NCI-H510A (cell line): Measurements from ENCODE around the gene NFYC.

Experiments used
- DNase-seq: peaks from one replicate; lab custom pipeline; 2025; lab: John Stamatoyannopoulos, UW

The NFYC gene

DNA sequence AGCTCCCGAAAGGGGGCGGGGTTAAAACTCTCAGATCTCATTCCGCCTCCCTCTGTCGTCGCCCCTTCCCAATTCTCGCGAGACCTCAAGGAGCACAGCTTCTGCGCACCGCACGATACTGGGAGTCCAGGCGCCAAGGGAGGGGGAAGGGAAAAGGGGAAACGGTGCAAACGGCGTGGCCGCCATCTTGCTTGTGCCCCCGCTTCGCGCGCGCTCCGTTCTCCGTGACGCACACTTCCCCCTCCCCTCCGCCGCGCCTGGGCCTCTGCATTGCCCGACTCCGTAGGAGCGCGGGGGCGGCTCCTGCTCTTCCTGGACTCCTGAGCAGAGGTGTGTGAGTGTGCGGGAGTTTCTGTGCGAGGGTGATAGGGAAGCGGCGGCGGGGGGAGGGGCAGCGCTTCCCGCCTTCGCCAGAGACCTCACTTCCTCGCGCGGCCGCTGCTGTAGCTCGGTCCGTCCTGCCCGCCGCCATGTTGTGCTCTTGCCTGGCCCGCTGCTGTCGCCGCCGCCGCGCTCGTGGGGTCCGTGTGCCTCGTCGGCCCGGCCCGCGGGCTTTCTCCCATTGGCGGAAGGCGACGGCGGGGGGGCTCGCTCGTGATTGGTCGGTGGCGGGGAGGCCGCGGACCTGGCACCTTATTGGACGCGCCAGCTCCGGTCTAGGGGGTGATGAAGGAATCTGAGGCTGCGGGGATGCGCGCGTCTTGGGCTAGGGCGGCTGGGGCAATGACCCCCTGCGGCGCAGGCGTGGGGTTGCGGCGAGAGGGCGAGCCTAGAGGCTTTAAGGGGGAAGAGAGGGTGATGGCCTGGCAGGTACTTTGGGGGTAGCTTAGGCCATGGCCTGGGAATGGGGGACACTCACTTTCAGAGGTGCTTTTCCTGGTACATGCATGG, at the start of gene NFYC:
NFYC (plus strand) TSS at position 167 of the 891 bp plus-strand sequence. CDS start 47,140 bp downstream, outside the sequence.
- DNase-seq: peak; percentile 100

DNA sequence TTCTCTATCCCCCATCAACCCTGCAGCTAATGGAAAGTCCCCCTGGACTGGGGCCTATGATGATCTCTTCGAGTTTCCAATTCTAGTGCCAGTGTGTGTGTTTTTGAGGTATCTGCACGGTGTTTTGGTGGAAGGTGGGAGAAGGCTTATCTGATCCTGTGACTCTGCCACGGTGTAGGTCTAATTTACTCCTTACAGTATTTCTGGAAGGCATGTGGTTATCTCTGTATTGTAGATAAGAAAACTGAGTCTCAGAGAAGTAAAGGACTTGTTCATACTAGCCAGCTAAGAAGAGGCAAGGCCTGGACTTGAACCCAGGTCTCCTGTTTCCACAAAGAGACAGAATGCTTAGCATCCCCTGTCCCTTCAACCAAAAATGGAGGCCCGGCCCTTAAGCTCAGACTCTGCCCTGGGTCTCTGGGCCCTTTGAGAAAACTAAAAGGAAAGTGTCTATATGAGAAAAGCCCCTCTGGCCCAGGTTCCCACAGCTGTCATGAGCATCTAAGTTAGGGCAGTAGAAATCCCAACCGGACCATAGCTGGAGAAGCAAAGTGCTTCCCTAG, 46.3 kb upstream of the NFYC start:
- no peak for DNase-seq

DNA sequence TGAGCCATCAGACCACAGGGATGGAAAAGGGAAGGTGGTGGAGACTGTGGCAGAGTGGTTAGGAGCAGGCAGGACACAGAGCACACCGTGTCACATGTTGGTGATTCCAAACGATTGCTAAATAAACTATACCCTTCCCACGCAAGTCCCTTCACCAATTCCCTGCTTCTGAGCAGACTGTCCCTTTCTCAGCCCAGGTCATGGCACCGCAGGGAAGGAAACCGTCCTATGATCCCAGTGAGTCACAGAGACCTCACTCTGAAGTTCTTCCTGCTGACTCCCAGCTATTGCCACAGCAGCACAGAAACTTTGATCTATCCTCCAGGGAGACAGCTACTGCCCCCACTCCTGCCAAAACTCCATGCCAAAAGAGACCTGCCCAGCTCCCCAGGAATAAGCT, 45.2 kb upstream of the NFYC start:
- DNase-seq: no peak

DNA sequence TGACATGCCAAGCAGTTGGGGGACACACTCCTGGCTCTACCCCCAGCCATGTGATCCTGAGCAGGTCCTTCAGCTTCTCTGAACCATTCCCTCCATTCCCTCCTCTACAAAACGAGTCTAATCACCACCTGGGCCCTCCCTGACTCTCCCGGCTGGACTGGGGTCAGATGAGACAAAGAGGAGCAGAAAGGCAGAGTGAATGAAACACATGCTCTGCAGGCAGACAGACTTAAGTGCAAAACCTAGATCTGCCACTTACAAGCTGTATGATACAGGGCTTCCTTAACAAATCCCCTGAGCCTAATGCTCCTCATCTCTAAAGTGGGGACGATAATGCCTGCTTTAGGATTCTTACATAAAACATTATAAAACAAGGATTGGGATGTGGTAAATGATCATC, 43.3 kb upstream of the NFYC start:
- no peak for DNase-seq

DNA sequence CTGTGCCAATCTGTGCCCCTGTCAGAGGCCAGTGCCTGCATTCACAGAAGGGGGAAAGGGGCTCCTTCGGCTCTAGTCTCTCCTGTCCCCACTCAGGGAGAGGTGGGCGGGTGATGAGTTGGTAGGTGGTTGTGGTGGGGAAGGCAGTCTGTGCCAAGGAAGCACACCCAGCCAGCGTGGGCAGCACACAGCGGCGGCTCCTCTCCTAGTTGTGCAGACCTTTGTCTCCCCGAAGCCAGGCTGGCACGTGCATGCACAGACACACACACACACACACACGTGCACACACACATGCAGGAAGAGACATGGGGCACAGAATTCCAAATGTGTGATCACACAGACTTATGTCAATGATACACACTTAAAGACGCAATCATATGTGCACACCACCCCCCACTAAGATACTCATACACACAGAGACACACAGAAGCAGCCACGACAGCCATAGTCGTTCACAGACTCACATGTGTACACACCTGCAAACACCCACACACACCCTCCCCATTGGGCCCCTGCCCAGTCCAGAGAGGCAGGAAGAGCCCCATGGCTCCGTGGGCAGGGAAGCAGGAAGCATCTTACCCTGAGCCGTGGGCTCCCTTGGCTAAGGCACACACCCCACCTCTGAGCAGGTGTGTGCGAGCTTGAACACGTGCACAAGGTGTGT, 42.4 kb upstream of the NFYC start:
- no peak for DNase-seq

DNA sequence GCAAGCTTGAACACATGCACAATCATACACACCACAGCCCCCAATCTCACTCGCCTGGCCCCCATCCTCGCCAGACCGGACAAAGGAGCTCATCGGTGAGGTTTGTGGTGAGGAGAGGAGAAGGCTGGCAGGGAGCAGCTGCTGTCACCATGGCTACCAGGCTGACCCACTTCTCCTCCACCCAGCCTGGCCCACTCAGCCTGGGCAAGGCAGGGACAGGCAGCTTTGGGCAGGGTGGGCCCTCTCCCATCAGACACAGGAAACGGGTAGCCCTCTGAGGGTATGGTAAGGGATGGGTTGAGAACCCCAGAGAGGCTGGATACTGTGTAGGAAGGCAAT, 41.9 kb upstream of the NFYC start:
- DNase-seq: no peak

DNA sequence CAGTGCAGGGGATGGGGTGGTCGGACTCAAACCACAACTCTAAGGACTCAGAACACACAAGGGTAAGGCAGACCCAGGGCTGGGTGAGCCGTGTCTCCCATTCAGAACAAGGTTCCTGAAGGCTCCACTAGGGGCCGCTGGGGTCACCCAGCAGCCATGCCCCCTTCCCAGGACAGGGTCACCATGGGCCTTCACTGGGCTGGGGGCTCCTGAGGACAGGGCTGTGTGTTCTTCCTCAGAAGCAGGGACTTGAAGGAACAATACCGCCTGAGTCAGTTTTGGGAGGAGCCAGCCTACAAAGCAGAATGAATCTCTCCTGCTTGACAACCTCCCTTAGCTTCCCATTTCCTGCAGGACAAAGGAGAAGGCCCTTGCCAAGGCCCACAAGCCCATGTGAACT, 41.4 kb upstream of the NFYC start:
- no peak for DNase-seq

DNA sequence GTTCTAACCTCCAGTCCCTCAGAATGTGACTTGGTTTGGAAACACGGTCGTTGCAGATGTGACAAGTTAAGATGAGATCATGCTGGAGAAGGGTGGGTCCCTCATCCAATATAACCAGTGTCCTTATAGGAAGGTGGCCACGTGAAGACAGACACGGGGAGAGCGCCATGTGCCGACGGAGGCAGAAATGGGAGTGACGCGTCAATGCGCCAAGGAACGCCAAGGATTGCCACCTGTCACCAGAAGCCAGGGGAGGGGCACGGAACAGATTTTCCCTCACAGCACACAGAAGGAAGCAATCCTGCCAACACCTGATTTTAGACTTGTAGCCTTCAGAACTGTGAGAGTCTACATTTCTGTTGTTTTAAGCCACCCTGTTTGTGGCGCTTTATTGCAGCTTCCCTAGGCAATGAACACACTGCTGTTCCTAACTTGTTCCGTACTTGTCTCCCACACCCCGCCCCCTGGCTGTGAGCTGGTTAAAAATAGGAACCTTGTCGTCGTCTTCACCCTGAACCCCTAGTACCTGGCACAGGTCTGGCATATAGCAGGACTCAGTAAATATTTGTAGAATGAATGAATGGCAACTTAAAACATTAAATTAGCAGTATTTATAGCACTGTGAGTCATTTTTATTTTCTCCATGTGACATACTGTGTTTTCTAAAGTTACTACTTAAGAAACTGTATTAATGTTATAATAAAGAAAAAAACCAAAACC, 40.2 kb upstream of the NFYC start:
- no peak for DNase-seq

DNA sequence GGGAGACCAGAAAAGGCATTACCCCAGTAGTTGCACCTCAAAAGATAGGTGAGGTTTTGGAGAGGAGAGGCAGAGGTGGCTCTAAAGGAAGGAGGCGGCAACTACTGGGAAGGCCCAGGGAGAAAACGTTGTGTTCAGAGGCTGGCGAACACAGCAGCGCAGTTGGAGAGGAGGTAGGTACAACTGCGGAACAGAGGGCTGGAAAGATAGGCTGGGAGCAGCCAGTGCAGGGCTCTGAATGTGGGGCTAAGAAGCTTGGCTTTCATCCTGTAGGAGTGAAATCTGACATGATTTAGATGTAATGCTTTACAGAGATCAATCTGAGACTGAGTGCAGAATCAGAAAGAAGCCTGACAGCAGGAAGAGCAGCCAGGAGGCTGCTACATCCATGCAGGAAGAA, 39.0 kb upstream of the NFYC start:
- no peak for DNase-seq

DNA sequence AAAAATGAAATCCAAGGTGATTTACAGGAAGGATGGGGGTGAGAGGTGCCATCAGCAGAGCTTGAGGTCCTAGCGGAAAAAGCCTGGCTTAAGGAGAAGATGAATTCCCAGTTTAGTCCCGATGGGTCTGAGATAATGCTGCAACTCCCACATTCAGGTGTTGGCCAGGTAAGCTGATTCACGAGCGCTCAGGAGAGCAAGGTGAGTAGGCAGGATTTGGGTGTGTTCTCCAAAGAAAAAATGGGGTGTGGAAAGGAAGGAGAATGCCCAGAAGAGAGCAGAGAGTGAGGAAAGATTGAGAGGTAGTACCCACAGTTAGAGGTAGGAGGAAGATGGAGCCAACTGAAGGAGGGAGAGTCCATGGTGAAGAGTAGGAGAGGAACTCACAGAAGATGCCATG, 38.5 kb upstream of the NFYC start:
- DNase-seq: no peak

DNA sequence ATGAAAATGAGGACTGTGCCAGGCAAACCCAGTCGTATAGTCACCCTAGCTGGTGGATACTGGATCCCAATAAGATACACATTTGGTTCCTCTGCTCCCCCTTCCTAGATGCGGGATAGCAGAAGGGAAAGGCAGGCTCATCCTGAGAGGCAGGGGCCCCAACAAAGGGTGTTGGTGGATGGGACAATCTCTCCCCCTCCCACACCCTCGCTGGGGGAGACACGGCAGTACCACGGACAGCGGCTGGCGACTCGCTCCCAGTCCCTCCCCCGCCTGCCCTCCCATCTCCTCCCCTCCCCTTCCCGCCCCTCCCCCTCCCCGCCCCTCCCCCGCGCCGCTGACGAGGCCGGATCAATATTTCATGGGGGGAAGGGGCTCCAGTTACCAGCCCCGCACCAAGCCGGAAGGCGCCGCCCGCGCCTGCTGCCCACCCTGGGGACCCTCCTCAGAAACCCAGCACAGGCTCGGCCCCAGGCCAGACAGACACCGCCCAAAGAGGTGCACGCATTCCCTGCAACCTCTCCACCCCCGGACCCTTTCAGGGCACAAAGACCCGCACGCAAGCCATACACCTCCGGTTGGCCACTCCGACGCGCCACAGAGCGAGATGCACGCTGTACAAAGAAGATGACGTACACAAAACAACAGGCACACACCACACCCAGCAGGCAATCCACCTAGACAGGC, 37.5 kb upstream of the NFYC start:
- DNase-seq: no peak

DNA sequence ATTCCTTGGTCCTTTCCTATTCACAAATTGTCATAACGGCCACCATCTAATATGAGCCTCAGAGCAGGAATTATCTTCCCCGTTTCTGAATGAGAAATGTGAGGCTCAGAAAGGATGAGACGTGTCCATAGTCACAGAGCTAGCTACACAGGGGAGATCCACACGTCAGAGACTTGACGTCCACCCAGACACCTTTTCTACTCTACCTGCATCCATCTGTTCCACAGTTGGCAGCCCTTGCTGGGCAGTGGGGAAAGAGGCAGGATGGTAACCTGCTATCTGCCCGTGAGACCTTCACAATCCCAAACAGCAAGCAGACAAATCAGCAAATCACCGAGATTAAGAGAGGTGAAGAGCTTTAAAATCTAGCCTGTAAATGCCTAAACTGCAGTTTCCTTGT, 34.5 kb upstream of the NFYC start:
- DNase-seq: no peak

DNA sequence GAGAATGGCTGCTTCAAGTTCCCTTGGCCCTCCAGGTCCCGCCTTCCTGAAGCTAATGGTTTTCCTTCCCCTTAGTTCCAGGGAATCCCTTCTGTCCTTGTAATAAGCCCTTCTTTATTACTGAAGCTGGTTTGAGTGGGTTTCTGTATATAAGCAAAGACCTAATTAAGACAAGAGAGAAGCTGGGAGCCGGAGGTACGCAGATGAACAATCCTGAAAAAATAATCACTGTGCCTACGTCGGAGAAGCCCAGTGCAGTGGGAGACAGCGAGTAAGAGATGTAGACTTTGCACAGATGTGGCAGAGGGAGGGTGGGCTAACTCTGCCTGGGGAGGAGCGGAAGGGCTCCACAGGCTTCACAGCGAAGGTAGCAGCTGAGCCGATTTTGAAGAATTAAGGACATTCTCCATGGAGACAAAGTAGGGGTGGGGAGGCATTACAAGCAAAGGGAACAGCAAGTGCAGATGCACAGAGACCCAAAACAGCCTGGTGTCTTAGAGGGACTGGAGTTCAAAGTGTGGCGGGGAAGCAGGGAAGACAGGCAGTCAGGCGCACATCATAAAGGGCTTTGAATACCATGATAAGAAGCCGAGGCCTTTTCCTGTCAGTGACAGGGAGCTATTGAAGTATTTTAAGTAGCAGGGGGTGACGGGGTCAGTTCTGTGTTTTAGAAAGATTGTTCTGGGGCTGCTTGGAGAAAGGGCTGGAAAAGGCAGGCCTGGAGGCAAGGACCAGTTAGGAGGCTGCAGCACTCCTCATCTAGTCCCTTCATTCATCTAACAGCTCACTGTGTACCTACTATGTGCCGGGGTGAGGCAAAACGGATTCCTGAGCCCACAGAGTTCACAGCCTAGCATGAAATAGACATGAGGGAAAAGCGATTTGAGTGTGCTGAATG, 32.5 kb upstream of the NFYC start:
- no peak for DNase-seq

DNA sequence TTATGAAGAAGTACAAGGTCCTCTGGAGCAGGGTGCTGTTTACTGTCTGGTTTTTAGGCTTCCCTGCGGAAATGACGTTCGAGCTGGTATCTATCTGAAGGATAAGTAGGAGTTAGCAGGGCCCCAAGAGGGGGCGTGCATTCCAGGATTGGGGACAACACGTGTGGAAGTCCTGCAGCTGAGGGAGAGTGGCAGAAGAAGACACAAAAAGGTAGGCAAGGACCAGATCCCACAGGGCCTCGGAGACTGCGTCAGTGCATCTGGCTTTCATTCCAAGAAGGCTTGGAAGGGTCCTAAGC, 31.9 kb upstream of the NFYC start:
- DNase-seq: no peak

DNA sequence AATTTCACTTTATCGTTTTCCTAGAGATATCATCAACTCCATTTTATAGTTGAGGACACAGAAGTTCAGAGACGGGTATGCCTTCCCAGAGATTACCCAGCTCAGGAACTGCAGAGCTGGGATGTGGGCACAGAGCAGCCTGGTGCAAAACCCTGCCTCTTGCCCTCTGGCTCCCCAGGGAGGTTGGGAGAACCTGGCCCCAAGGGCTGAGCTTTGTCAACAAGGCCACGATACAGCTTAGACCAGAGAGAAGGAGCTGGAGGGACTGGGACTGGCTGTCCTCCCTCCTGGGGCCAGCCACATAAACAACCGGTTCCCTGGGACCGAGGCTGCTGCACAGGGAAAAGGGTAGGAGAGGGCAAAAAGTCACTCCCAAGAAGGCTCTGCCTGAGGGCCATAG, 29.8 kb upstream of the NFYC start:
- DNase-seq: no peak

DNA sequence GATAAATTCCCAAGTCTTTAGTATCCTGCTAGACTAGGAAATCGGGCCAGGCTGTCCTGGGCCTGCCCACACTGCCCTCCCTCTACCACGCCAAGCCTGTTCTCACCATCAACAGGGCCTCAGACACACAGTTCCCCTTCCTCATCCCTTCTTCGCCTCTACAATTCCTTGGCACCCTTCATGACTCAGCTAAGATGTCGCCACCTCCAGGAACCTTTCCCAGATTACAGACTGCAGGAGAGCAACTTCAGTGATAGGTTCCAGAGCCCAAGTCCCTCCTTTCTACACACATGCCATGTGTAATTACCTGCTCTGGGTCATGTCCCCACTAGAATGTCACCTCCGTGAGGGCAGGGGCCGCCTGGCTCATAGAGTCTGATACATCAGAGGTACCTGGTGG, 29.4 kb upstream of the NFYC start:
- no peak for DNase-seq

DNA sequence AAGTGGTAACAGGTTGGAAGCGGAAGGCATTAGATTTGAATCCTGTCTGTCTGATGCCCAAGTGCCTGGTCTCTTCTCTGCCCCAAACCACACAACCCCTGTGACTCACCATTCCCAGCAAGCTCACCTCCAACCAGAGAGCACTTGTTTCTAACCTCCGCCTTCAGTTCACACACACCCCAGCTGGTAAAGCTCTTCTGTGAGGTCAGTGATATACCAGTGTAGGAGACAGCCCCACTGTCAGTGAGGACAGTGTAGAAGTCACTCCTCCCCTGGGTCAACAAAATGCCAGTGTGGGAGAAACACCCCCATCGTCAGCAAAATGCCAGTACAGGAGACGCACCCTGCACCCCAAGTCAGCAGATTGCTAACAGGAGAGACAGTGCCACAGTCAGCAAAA, 28.6 kb upstream of the NFYC start:
- DNase-seq: no peak

DNA sequence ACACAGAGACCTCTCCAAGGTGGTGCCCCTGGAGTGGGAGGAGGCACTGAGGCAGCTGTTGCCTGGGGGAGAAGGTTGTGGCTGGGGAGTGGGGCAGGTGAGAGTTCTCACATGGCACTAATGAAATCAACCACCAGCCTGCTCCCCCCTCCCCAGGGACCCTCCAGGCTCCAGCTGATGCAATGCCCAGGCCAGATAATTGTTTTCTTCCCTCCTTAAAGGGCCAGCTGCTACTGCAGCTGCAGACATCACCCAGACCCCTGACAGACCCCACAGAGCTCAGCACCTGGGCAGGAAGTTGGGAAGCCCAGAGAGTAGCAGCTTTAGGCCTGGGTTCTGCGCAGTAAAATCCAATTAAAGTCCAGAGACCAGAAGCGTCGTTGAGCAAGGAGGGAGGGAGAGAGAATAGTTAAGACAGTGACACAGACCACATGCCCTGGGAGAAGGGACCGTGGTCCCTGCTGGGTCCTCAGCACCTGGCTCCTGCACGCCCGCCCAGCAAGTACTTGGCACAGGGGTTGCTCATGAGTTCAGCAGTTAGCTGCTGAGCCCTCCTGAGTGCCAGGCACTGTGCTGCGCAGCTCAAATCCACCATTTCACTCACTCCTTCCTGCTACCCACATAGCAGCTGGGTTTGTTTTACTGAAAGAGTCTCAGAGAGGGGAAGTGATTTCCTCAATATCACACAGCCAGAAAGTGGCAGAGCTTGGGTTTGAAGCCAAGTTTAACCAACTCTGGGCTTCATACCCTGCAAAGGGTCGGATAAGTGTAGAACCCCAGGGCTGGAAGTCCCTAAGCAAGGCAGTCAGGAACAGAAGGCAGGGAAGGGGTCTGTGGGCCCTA, 28.0 kb upstream of the NFYC start:
- DNase-seq: no peak

DNA sequence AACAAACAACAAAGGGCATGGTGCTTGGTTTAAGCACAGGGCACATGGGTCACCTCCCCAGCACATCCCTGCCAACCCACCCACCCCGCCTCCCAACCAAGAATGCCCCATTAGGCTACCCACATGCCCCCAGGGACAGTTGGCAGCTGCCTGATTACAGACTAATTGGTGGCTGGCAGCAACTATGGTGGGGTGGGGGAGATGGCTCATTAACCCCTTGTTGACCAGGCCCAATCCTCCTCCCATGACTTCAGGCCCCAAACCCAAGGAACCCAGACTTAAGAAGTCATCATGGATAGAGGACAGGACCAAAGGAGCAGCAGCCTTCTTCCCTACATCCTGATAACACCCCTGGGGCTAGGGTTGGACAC, 27.4 kb upstream of the NFYC start:
- DNase-seq: no peak

DNA sequence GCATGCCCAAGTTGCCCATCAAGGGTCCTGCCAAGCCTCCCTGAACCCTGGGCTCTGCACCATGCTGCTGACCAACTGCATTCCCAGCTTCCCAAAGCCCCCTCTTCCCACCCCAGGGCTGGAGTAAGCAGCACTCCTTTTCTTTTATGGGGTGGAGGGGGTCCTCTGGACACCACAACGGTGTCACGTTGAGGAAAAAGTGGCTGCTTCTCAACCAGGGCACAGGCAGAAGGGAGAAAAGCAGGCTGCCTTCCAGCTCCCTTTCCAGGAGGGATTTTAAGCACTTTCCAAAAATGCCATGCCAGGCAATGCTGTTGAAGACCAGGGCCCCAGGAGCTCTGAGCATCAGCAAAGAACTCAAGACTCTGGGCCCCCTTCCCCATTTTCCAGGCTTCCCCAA, 26.7 kb upstream of the NFYC start:
- DNase-seq: no peak
